OCI-LY3 (cell line): ENCODE measurements around the gene CHST1.

Experiments used
- CTCF ChIP-seq: fragments of 200-600, 300-600 bp; sonication (generic); IDR thresholded peaks from 2 replicates; pipeline ENCODE4 v1.5.1; 2014; ENCODE audit warnings: antibody characterized with exemption, low read length, low read depth
- EZH2phosphoT487 ChIP-seq: fragments of 200-600 bp; shearing (Covaris generic); IDR thresholded peaks from 2 replicates; pipeline ENCODE4 v1.6.1; 2018; ENCODE audit warnings: antibody characterized with exemption, mixed run types, low read depth

GRCh38 chr11:45615182-45615792 is 50.1 kb downstream of the CHST1 start:
- TF ChIP-seq EZH2phosphoT487: no peak
- TF ChIP-seq CTCF: no peak
